ENCODE data around the gene APOL2.
"Not testable (repeated sequence)": the region's sequence is repeated elsewhere in the genome, so short reads cannot be mapped to it uniquely, and the experiment has no call there.

The APOL2 gene

GRCh38 chr22:36239401-36240171 is at the start of gene APOL2:
TSS of gene APOL2 (minus strand) at chr22:36239527. CDS start at chr22:36233162, 6,365 bp downstream.
- peak; percentile 83 for DNase-seq (ENCODE audit: low spot score)

GRCh38 chr22:36288571-36289405 is 49.5 kb upstream of the APOL2 start:
- no peak for DNase-seq (ENCODE audit: low spot score)

DNA sequence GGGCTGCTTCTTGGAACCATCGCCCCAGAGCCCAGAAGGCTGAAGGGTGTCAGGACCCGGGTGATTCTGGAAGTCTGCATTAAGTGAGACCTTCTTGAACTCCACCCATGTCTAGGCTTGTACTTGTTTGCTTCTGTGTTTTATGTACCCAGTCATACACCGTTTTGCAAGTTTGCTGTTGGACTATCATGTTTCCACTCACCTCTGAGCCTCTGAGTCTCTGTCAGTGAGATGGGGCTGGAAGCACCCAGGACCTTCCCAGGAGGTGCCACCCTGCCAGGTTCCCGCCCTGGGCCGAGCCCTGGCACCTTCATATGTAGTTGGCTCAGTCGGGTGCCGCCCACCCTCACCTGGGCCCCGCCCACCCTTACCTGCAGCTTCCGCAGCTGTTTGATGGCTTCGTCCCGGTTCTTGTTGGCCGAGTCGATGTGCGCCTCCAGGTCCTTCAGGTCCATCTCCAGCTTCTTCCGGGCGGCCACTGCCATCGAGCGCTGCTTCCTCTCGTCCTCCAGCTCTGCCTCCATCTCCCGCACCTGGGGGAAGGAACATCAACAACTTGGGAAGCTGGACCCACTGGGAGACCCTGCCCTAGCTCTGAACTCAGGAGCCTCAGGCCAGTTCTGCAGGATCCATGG is 48.7 kb upstream of the APOL2 start:
- no peak for DNase-seq (ENCODE audit: low spot score)

- peak; percentile 54 for DNase-seq (ENCODE audit: low spot score)
Measured at GRCh38 chr22:36286096-36286957, 47.0 kb upstream of the APOL2 start.

GRCh38 chr22:36285545-36285944 is 46.2 kb upstream of the APOL2 start:
- no peak for DNase-seq (ENCODE audit: low spot score)

DNA sequence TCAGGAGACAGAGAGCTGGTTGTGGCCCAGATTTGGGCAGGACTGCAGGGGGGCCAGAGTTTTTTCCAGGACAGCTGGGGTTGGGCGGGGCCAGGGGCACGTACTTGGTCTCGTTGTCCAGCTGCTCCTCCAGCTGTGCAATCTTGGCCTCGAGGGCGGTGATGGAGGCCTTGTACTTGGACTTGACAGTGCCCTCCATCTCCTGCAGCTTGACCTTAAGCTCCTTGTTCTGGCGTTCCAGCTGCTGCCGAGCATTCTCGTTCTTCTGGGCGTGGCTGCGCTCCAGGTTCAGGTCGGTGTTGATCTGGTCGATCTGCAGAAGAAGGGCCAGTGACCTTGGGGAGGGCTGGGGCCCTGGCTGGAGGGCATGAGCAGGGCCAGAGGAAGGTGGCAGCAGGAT is 45.7 kb upstream of the APOL2 start:
- DNase-seq (ENCODE audit: low spot score) = no peak

DNA sequence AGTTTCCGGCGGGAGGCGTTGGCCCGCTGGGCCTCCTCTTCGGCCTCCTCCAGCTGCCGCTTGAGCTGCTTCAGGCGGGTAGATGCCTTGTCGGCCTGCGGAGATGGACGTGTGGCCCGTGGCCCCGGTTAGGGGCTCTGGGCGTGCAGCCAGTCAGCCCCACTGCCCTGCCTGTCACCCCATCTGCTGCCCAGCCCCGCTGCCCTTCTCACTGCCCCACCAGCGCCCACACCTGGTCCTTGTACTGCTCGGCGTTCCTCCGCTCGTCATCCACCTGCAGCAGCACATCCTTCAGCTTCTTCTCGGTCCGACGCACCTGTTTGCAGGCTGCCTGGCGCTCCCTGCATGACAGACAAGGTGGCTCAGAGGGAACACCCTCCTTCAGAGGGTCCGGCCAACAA is 44.8 kb upstream of the APOL2 start:
- DNase-seq (ENCODE audit: low spot score) = no peak

- DNase-seq (ENCODE audit: low spot score) = no peak
Measured at GRCh38 chr22:36282328-36282831, 43.1 kb upstream of the APOL2 start.

DNA sequence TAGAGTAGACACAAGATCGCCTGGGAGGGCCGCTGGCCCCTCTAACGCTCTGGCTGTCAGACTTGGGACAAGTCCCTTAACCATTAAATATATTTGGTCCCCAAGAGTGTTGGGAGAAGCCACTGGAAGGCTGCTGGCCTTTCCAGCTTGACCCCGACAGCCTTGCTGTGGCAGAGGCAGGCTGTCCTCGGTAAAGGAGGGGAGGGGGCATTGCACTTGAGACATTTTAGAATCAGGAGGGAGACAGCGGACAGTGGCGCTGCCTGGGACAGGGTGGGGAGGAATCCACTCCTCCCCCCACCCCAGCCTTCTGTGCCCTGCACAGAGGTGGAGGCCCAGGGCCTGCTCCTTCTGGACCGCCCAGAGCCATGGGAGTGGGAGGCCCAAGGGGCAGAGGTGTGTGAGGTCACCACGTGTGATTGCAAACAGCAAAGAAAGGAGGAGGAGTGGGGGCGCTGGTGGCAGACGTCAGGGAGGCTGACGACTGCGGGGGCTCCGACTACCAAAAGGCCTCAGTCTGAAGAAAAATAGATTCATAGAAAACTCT is 42.5 kb upstream of the APOL2 start:
- DNase-seq (ENCODE audit: low spot score) = no peak

- no peak for DNase-seq (ENCODE audit: low spot score)
Measured at GRCh38 chr22:36280379-36280778, 41.1 kb upstream of the APOL2 start.

- DNase-seq (ENCODE audit: low spot score) = no peak
Measured at GRCh38 chr22:36279219-36279666, 39.9 kb upstream of the APOL2 start.

GRCh38 chr22:36277482-36278291 is 38.4 kb upstream of the APOL2 start:
- peak; percentile 69 for DNase-seq (ENCODE audit: low spot score)

- no peak for DNase-seq (ENCODE audit: low spot score)
Measured at GRCh38 chr22:36274531-36274930, 35.2 kb upstream of the APOL2 start.

DNA sequence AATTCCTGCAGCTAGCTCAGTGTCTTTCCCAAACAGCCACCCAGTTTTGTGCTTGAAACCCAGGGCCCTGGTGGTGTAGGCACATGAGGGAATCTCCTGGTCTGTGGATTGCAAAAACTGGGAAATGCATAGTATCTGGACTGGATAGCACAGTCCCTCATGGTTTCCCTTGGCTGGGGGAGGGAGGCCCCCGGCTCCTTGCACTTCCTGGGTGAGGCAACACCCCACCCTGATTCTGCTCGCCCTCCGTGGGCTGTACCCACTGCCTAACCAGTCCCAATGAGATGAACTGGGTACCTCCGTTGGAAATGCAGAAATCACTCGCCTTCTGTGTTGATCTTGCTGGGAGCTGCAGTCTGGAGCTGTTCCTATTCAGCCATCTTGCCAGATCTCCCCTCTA is 32.6 kb upstream of the APOL2 start:
- not testable (repeated sequence) for DNase-seq (ENCODE audit: low spot score)

DNA sequence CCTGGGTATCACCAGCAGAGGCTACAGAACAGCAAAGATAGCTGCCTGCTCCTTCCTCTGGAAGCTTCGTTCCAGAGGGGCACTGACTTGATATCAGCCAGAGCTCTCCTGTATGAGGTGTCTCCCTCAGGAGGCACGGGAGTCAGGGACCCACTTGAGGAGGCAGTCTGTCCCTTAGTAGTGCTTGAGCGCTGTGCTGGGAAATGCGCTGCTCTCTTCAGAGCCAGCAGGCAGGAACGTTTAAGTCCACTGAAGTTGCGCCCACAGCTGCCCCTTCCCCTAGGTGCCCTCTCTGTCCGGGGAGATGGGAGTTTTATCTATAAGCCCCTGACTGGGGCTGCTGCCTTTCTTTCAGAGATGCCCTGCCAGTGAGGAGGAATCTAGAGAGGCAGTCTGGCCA is 31.9 kb upstream of the APOL2 start:
- DNase-seq (ENCODE audit: low spot score) = not testable (repeated sequence)

- DNase-seq (ENCODE audit: low spot score) = no peak
Measured at GRCh38 chr22:36267896-36268485, 28.7 kb upstream of the APOL2 start.

GRCh38 chr22:36267058-36267457 is 27.7 kb upstream of the APOL2 start:
- DNase-seq (ENCODE audit: low spot score) = no peak

DNA sequence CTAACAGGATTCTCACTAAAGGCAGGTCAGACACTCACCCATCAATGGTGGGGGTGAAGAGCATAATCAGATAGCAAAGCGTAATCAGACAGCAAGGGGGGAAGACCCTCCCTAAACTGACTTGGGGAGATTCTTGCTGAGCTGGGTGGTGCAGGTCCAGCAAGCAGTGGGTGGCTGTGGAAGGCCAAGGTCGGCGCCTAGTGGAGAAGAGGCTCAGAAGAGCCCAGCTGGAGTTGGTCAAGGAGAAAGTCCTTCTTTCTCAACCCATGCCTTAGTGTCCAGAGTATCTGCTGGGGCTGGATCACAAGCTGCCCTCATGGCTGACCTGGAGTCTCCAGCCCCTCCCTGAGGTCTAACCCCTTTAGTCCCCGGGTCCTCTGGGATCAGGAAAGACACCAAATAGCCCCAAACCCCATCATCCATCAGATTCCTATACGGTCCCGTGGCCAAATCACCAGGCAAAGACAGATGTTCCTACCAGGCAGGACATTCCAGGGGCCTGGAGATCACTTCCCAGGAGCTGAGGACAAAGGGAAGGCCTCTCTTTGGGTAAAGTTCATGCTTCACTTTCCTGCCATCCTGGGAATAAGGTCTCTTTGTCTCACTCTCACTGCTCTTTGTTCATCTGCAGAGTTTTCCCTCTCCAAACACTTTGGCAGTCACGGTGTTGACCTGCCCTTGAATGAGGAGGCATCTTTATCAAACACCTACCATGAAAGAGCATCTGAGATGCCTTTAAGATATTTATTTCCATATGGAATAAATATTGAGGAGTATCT is 24.7 kb upstream of the APOL2 start:
- not testable (repeated sequence) for DNase-seq (ENCODE audit: low spot score)

DNA sequence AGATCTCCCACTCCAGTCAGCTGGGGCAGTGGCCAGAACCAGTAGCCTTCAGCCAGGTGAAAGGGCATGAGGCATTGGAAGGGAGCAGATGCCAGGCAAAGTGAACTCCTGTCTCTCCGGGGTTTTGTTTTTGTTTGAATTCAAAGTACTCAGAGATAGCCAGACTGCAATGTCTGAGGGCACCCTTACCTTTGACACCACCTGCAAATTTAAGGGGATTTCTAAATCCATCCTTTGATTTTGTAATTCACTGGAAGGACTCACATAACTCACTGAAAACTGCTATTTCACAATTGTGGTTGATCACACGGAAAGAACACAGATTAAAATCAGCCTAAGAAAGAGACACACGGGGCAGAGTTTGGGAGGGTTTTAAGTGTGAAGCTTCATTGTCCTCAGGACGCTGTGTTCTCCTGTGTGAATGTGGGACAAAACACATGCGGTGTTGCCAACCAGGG is 23.9 kb upstream of the APOL2 start:
- DNase-seq (ENCODE audit: low spot score) = not testable (repeated sequence)
